T47D (cell line): ENCODE measurements around the gene PCSK5.
"Not testable (repeated sequence)": the region's sequence is repeated elsewhere in the genome, so short reads cannot be mapped to it uniquely, and the experiment has no call there.

ENCODE experiments used
- DNase-seq, 2 experiments: peaks; one replicate each; pipeline versions ENCODE4 v3.0.0 to v3.0.0-alpha.2; 2011 to 2012; ENCODE audit warnings: low read depth in 1 of 2, low spot score in 1 of 2
- JUND ChIP-seq: IDR thresholded peaks from 2 replicates; pipeline ENCODE4 v1.6.1; 2012; ENCODE audit warnings: low read depth
- in situ Hi-C: cut with HindIII; loops from 2 replicates; pipeline ENCODE4 v1.10.0; 2016; ENCODE audit warnings: low sequenced_read_pairs, low pct_unique_long_range_greater_than_20kb

The PCSK5 gene

GRCh38 chr9:76310577-76310976 lies 420.1 kb downstream of the PCSK5 start:
- DNase-seq = no peak
- in situ Hi-C loops = no loop called here

GRCh38 chr9:76310991-76311390 lies 420.5 kb downstream of the PCSK5 start:
- in situ Hi-C loops = no loop called here
- no peak for DNase-seq
- no peak for TF ChIP-seq JUND

More at GRCh38 chr9:76310577-76310976, 420.1 kb downstream of the PCSK5 start:
- no peak for TF ChIP-seq JUND

GRCh38 chr9:76311537-76311936 lies 421.1 kb downstream of the PCSK5 start:
- TF ChIP-seq JUND = no peak
- in situ Hi-C loops = no loop called here

GRCh38 chr9:76313771-76314170 lies 423.3 kb downstream of the PCSK5 start:
- no peak for TF ChIP-seq JUND
- in situ Hi-C loops = no loop called here

More at GRCh38 chr9:76311537-76311936, 421.1 kb downstream of the PCSK5 start:
- no peak for DNase-seq

GRCh38 chr9:76314321-76314720 lies 423.8 kb downstream of the PCSK5 start:
- TF ChIP-seq JUND = no peak
- in situ Hi-C loops = no loop called here
- DNase-seq = no peak

More at GRCh38 chr9:76313771-76314170, 423.3 kb downstream of the PCSK5 start:
- DNase-seq = no peak

- in situ Hi-C loops = no loop called here
- no peak for DNase-seq
- no peak for TF ChIP-seq JUND
Observed at GRCh38 chr9:76316069-76316468, 425.6 kb downstream of the PCSK5 start.

- DNase-seq, in situ Hi-C loops: not testable (repeated sequence)
Observed at GRCh38 chr9:76319466-76319865, 429.0 kb downstream of the PCSK5 start.

- TF ChIP-seq JUND = no peak
- DNase-seq = peak in 1 of 2 experiments; percentile 11
- in situ Hi-C loops = no loop called here
Observed at GRCh38 chr9:76321195-76321828, 430.8 kb downstream of the PCSK5 start.

- DNase-seq = no peak
- no peak for TF ChIP-seq JUND
- in situ Hi-C loops = no loop called here
Observed at GRCh38 chr9:76322810-76323209, 432.3 kb downstream of the PCSK5 start.

GRCh38 chr9:76323490-76323889 lies 433.0 kb downstream of the PCSK5 start:
- no peak for DNase-seq
- TF ChIP-seq JUND = no peak
- in situ Hi-C loops = no loop called here

GRCh38 chr9:76324030-76324429 lies 433.6 kb downstream of the PCSK5 start:
- in situ Hi-C loops, DNase-seq: not testable (repeated sequence)

GRCh38 chr9:76330034-76330433 lies 439.6 kb downstream of the PCSK5 start:
- no peak for TF ChIP-seq JUND
- DNase-seq = no peak
- in situ Hi-C loops = no loop called here

- in situ Hi-C loops = no loop called here
- no peak for TF ChIP-seq JUND
- DNase-seq = no peak
Observed at GRCh38 chr9:76333388-76333787, 442.9 kb downstream of the PCSK5 start.

GRCh38 chr9:76333964-76334363 lies 443.5 kb downstream of the PCSK5 start:
- in situ Hi-C loops = no loop called here
- TF ChIP-seq JUND = no peak
- DNase-seq = no peak
